ENCODE data around the gene MALL. TPM values are rescaled to one million over a fixed set of nuclear protein-coding genes. Genes with fewer than 3 reads are reported as not detected.

MALL gene
- total RNA-seq, 2 experiments from 2014 or later: not detected

DNA sequence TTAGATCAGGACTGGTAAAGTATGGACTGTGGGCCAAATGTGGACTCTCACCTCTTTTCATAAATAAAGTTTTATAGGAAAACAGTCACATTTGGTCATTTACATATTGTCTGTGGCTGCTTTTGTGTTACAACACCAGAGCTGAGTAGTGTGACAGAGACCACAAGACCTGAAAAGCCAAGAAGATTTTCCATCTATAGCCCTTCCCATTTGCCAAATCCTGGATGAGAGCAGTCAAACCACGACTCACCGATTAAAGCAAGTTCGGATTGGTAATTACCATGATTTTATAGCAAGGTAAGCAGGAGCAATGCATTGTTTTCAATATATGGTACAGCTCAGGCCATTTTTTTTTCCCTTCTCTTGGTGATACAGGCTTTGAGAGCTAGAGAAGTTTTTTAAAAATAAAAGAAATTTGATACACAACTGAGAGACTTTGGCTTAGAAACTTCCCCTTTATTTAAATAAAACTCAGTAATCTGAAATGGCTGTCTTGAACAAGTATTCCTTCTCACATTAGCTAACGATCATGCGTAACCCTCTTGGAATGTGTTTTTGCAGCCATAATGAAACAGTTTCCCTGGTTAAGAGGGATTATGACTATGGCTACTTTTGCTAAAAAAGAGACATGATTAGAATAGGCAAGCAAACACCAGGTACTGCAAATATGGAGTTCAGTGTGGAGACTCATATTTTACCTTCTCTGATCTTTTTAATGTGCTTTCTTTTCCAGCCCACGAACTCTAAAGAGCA is 9.5 kb upstream of the MALL start:
- intact Hi-C loops (cut with DNase I, micrococcal nuclease): no loop called here
- H3K27me3 Mint-ChIP-seq: peaks cover 5% of the 10 kb centered on the region
- H3K4me1 Mint-ChIP-seq (ENCODE audit: low read depth): no peaks in the 10 kb centered on the region
- H3K27me3 ChIP-seq (ENCODE audit: control insufficient read depth in 1 of 2, insufficient read depth in 2 of 2, low read length in 2 of 2): peaks cover 0 to 2% of the 10 kb centered on the region in 2 experiments
- H3K27ac Mint-ChIP-seq: no peak overlapping the region
- H3K36me3 ChIP-seq (ENCODE audit: insufficient read depth, low read length): no peaks in the 10 kb centered on the region
- ChIA-PET POLR2A (no interaction called here), CTCF (no interaction called here)
- H3K4me3 ChIP-seq (ENCODE audit: low read length): no peak overlapping the region
- no peaks in the 10 kb centered on the region for H3K9me3 ChIP-seq (ENCODE audit: control insufficient read depth in 1 of 2, insufficient read depth in 1 of 2, low read length in 2 of 2)
- ATAC-seq (ENCODE audit: poor library complexity) (no peak), DNase-seq (no peak)
- no peaks in the 10 kb centered on the region for H3K4me1 ChIP-seq (ENCODE audit: insufficient read depth, low read length)
- H3K27ac ChIP-seq (ENCODE audit: low read depth in 1 of 2, low read length in 2 of 2): no peak overlapping the region
- TF ChIP-seq, protein P1, sequence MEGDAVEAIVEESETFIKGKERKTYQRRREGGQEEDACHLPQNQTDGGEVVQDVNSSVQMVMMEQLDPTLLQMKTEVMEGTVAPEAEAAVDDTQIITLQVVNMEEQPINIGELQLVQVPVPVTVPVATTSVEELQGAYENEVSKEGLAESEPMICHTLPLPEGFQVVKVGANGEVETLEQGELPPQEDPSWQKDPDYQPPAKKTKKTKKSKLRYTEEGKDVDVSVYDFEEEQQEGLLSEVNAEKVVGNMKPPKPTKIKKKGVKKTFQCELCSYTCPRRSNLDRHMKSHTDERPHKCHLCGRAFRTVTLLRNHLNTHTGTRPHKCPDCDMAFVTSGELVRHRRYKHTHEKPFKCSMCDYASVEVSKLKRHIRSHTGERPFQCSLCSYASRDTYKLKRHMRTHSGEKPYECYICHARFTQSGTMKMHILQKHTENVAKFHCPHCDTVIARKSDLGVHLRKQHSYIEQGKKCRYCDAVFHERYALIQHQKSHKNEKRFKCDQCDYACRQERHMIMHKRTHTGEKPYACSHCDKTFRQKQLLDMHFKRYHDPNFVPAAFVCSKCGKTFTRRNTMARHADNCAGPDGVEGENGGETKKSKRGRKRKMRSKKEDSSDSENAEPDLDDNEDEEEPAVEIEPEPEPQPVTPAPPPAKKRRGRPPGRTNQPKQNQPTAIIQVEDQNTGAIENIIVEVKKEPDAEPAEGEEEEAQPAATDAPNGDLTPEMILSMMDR (IDR thresholded peaks at IDR 0.05): no peak
- H3K9me3 Mint-ChIP-seq: no peaks in the 10 kb centered on the region
- H3K4me3 Mint-ChIP-seq: no peak overlapping the region
- H3K36me3 Mint-ChIP-seq (ENCODE audit: low read depth): no peaks in the 10 kb centered on the region

DNA sequence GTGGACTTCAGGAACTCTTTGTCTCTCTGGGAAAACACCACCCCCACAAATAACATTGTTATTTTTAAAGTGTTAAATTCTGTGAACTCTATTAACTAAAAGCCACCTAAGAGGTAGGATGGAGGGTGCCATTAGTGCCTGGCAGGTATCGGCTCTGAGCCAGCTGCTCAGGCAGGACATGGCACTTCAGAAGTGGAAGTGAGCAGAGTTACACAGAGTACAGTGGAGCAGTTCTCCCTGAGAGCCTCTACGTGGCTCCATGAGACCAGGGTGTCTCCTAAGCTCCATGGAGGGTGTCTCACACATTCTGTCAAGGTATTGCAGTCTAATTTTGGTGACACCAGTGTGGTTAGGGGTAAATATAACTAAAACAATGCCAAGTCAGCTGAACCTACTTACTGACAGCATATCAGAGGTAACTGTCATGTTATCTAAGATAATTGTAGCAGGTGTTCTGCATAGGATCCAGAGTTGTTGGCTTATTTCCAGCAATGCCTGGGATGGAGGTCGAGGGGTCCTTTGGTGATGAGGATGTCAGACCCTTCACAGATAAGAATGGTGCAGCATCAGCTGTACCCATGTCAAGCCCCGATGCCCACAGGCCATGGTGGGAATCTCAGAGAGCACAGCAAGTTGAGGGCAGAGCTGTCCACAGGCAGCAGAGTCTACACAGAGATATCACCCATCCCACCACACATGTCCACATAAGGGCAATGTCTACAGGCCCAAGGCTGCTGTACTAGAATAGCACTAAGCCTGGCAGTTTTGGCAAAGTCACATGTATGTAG is 8.6 kb upstream of the MALL start:
- H3K9me3 Mint-ChIP-seq: no peaks in the 10 kb centered on the region
- no peak overlapping the region for H3K27ac Mint-ChIP-seq
- no peaks in the 10 kb centered on the region for H3K4me1 Mint-ChIP-seq (ENCODE audit: low read depth)
- no peak overlapping the region for H3K4me3 ChIP-seq (ENCODE audit: low read length)
- H3K4me1 ChIP-seq (ENCODE audit: insufficient read depth, low read length): no peaks in the 10 kb centered on the region
- ChIA-PET POLR2A (no interaction called here), CTCF (no interaction called here)
- ATAC-seq (ENCODE audit: poor library complexity) (no peak), DNase-seq (no peak)
- peaks cover 0 to 6% of the 10 kb centered on the region in 2 experiments for H3K27me3 ChIP-seq (ENCODE audit: control insufficient read depth in 1 of 2, insufficient read depth in 2 of 2, low read length in 2 of 2)
- H3K9me3 ChIP-seq (ENCODE audit: control insufficient read depth in 1 of 2, insufficient read depth in 1 of 2, low read length in 2 of 2): no peaks in the 10 kb centered on the region
- TF ChIP-seq, protein P1 (IDR thresholded peaks at IDR 0.05): no peak
- H3K36me3 ChIP-seq (ENCODE audit: insufficient read depth, low read length): no peaks in the 10 kb centered on the region
- H3K27me3 Mint-ChIP-seq: peaks cover 14% of the 10 kb centered on the region
- intact Hi-C loops (cut with DNase I, micrococcal nuclease): no loop called here
- H3K27ac ChIP-seq (ENCODE audit: low read depth in 1 of 2, low read length in 2 of 2): no peak overlapping the region
- no peak overlapping the region for H3K4me3 Mint-ChIP-seq
- H3K36me3 Mint-ChIP-seq (ENCODE audit: low read depth): no peaks in the 10 kb centered on the region

DNA sequence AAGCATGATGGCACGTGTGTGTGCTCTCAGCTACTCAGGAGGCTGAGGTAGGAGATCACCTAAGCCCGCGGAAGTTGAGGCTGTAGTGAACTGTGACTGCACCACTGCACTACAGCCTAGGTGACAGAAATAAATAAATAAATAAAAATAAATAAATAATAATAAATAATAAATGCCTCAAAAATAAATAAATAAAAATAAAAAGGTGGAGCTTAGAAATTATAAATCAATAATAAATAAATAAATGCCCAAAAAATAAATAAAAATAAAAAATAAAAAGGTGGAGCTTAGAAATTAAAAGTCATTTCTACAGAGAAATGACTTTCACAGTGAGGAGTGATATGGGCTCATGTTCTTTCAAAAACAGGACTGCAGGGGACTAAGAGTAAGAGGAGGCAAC is 6.0 kb upstream of the MALL start:
- Histone ChIP-seq H3K27me3 (ENCODE audit: control insufficient read depth in 1 of 2, insufficient read depth in 2 of 2, low read length in 2 of 2) (peaks cover 12 to 20% of the 10 kb centered on the region in 2 experiments), H3K9me3 (ENCODE audit: control insufficient read depth in 1 of 2, insufficient read depth in 1 of 2, low read length in 2 of 2) (no peaks in the 10 kb centered on the region), H3K36me3 (ENCODE audit: insufficient read depth, low read length) (no peaks in the 10 kb centered on the region), H3K4me3 (ENCODE audit: low read length) (no peak overlapping the region), H3K27ac (ENCODE audit: low read depth in 1 of 2, low read length in 2 of 2) (no peak overlapping the region), H3K4me1 (ENCODE audit: insufficient read depth, low read length) (no peaks in the 10 kb centered on the region)
- H3K4me1 Mint-ChIP-seq (ENCODE audit: low read depth): no peaks in the 10 kb centered on the region
- intact Hi-C loops (cut with DNase I, micrococcal nuclease): no loop called here
- CTCF ChIA-PET: no interaction called here
- no peak for DNase-seq
- H3K27me3 Mint-ChIP-seq: peaks cover 38% of the 10 kb centered on the region
- POLR2A ChIA-PET: no interaction called here
- H3K36me3 Mint-ChIP-seq (ENCODE audit: low read depth): no peaks in the 10 kb centered on the region
- TF ChIP-seq, protein P1 (IDR thresholded peaks at IDR 0.05): no peak
- H3K4me3 Mint-ChIP-seq: no peak overlapping the region
- no peak for ATAC-seq (ENCODE audit: poor library complexity)
- no peak overlapping the region for H3K27ac Mint-ChIP-seq
- no peaks in the 10 kb centered on the region for H3K9me3 Mint-ChIP-seq
